Kidney (tissue), 14 donors: ENCODE results near the gene GFAP. TPM values are rescaled to one million over a fixed set of nuclear protein-coding genes. Genes with fewer than 3 reads are reported as not detected.

Experiments used
- DNase-seq, 5 donors: peaks; one replicate each; pipeline ENCODE4 v3.0.0-alpha.2; 2013 to 2020
- FAIRE-seq: peaks from 2 replicates; lab custom pipeline; 2012; peaks lifted over from hg19 to GRCh38; lab: Jason Lieb, UNC
- H3K27ac ChIP-seq, 2 donors: one replicate each; pipeline ENCODE4 v1.7.0; 2013; ENCODE audit warnings: low read depth in 2 of 2, low read length in 2 of 2, inconsistent platforms in 1 of 2
- H3K27me3 ChIP-seq: one replicate; pipeline ENCODE4 v1.7.1; 2013; ENCODE audit warnings: low read length, inconsistent platforms; ENCODE audit not compliant: control insufficient read depth, insufficient read depth
- H3K36me3 ChIP-seq, 3 donors: one replicate each; pipeline versions ENCODE4 v1.7.0 to v1.7.1; 2013; ENCODE audit warnings: low read length in 3 of 3, control low read depth in 1 of 3, inconsistent platforms in 1 of 3; ENCODE audit not compliant: insufficient read depth in 3 of 3, control insufficient read depth in 2 of 3
- H3K4me1 ChIP-seq, 3 donors: one replicate each; pipeline versions ENCODE4 v1.7.0 to v1.7.1; 2013; ENCODE audit warnings: low read length in 3 of 3, inconsistent platforms in 1 of 3, low read depth in 1 of 3; ENCODE audit not compliant: control insufficient read depth in 2 of 3, insufficient read depth in 2 of 3
- H3K4me3 ChIP-seq, 3 donors: one replicate each; pipeline versions ENCODE4 v1.7.0 to v1.8.1; 2013; ENCODE audit warnings: low read length in 3 of 3, control low read depth in 1 of 3, inconsistent platforms in 1 of 3
- H3K9ac ChIP-seq, 3 donors: one replicate each; pipeline versions ENCODE4 v1.7.0 to v1.7.1; 2013; ENCODE audit warnings: low read length in 3 of 3, control low read depth in 1 of 3, inconsistent platforms in 1 of 3
- H3K9me3 ChIP-seq, 3 donors: one replicate each; pipeline versions ENCODE4 v1.7.0 to v1.7.1; 2013; ENCODE audit warnings: low read length in 3 of 3, control low read depth in 1 of 3, inconsistent platforms in 1 of 3; ENCODE audit not compliant: control insufficient read depth in 2 of 3, insufficient read depth in 1 of 3
- CTCF ChIP-seq: IDR thresholded peaks from 3 replicates; pipeline ENCODE4 v1.5.1; 2012; ENCODE audit warnings: mild to moderate bottlenecking, moderate library complexity, borderline replicate concordance; ENCODE audit not compliant: insufficient read depth; ENCODE audit errors: extremely low read depth
- intact Hi-C: fragments of 100-400 bp; cut with DNase I; formaldehyde crosslinking; loops from one replicate; pipeline ENCODE4 v1.11.1; 2022
- polyA plus RNA-seq: library from polyadenylated mRNA; stranded (reverse); fragments of 350-450 nt; fragmentation: Illumina TruSeq; extraction: RNeasy Lipid Tissue Mini Kit (QIAGEN cat#74804); gene quantifications from one replicate; pipeline ENCODE4 v1.2.3, GENCODE V29; 2014; ENCODE audit warnings: low read depth, low replicate concordance; ENCODE audit not compliant: insufficient read depth
- total RNA-seq: library from RNA; stranded (reverse); fragmentation: NEBNext Ultra II Directional; extraction: Animal tissue kit (Norgen Biotek cat#: 25700); gene quantifications from one replicate; pipeline ENCODE4 v1.2.1, GENCODE V29; 2021
- donor health status: control.
- donor health status: control.
- donor health status: control.
- donor health status: control.
- donor health status: control.
- donor health status: DM: yes; HTN: yes; CAD: no.
- donor health status: Normal renal cell carcinoma (clear cell type).

GFAP gene
- total and polyA plus RNA-seq, 2 donors from 2014 or later: 1.4 to 2.3 TPM

DNA sequence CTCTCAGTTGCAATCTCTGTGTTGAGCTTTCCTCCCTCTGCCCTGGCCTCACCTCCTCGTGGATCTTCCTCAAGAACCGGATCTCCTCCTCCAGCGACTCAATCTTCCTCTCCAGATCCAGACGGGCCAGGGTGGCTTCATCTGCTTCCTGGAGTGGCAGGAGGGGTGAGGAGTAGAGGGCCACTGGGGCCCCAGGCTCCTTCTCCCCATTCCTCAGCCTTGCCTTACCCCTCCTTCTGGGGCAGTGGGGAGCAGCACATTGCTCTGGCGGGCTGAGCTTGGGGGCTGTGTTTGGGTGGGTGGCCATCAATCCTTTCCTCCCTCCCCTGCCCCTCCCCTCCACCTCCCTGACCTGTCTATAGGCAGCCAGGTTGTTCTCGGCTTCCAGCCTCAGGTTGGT, 1.6 kb downstream of the GFAP start:
- Histone ChIP-seq H3K4me3 (no peak overlapping the region), H3K9me3 (no peaks in the 10 kb centered on the region), H3K27ac (no peak overlapping the region), H3K9ac (no peak overlapping the region), H3K4me1 (peaks cover 0 to 5% (median 0%) of the 10 kb centered on the region in 3 donors), H3K27me3 (no peaks in the 10 kb centered on the region), H3K36me3 (no peaks in the 10 kb centered on the region)
- TF ChIP-seq CTCF: no peak
- DNase-seq (peak in 1 of 5 donors; percentile 23), FAIRE-seq (no peak)
- intact Hi-C loops: no loop called here

DNA sequence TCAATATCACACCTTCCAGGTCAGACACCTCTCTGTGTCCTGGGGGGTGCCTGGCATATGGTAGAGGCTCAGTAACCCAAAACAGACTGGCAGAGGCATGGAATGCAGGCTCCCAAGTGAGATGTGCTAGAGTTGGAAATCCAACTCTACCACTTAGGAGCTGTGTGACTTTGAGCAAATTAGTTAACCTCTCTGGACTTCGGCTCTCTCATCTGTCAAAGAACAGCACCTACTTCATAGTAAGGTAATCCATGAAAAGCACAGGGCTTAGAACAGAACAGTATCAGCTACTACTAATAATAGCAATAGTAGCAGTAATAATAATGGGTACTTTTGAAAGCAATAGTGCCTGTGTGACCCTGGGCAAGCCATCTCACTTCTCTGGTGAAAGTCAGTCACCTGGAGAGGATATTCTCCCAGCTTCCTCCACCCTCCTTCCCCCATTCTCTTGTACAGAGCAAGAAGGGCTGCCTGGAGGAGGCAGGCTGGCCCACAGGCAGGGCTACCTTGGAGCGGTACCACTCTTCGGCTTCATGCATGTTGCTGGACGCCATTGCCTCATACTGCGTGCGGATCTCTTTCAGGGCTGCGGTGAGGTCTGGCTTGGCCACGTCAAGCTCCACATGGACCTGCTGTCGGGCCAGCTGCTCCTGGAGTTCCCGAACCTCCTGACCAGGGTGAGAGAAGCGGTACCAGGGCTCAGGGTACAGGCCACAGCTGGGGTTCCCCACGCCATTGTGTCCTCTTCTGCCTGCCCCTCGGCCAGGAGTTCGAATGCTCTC, 2.3 kb downstream of the GFAP start:
- intact Hi-C loops: no loop called here
- H3K27ac ChIP-seq: no peak overlapping the region
- no peaks in the 10 kb centered on the region for H3K9me3 ChIP-seq
- H3K4me3 ChIP-seq: no peak overlapping the region
- no peaks in the 10 kb centered on the region for H3K36me3 ChIP-seq
- FAIRE-seq (no peak), DNase-seq (peak in 1 of 5 donors; percentile 28)
- no peak for TF ChIP-seq CTCF
- H3K4me1 ChIP-seq: peaks cover 0 to 5% (median 0%) of the 10 kb centered on the region in 3 donors
- H3K9ac ChIP-seq: no peak overlapping the region
- no peaks in the 10 kb centered on the region for H3K27me3 ChIP-seq

- H3K36me3 ChIP-seq: no peaks in the 10 kb centered on the region
- no peak overlapping the region for H3K4me3 ChIP-seq
- peaks cover 0 to 5% (median 0%) of the 10 kb centered on the region in 3 donors for H3K4me1 ChIP-seq
- H3K27me3 ChIP-seq: no peaks in the 10 kb centered on the region
- H3K9me3 ChIP-seq: no peaks in the 10 kb centered on the region
- H3K9ac ChIP-seq: no peak overlapping the region
- intact Hi-C loops: no loop called here
- H3K27ac ChIP-seq: no peak overlapping the region
- DNase-seq (peak; percentile 79 to 85 (median 82)), FAIRE-seq (no peak)
- TF ChIP-seq CTCF: peak; percentile 42
These were observed 3.9 kb downstream of the GFAP start for GRCh38 chr17:44911133-44912001.
